GM18951 (cell line): ENCODE results near the gene SEPTIN3.

Source experiments
- POLR2A ChIP-seq: IDR thresholded peaks from 4 replicates; pipeline ENCODE4 v1.6.1; 2011; ENCODE audit warnings: mild to moderate bottlenecking; ENCODE audit not compliant: insufficient read length, insufficient read depth; ENCODE audit errors: extremely low read depth
- in situ Hi-C: fragments of 300-500 bp; cut with MboI; formaldehyde crosslinking; loops from one replicate; pipeline ENCODE4 v1.12.0; 2022; ENCODE audit warnings: low sequenced_read_pairs, mixed read lengths, inconsistent platforms; ENCODE audit not compliant: unreplicated experiment

SEPTIN3 gene

DNA sequence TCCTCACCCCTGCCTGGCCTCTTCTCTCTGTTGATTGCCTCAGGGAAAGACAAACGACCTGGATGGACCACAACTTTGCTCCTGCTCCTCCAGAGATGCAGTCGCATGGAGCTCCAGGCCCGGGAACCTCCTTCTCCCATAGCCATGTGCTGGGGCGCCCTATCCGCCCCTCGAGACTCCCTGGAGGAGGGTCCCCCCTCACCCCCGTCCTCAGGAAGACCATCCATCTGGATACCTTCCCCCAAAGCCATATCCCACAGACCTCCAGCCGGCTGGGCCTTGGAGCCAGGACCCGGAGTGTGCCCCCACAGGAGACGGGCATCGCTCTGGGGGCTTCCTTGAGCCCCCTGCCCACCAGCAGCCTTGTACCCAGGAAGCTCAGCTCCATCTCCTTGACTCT, 2.2 kb downstream of the SEPTIN3 start:
- in situ Hi-C loops = loop anchor here (25.0 kb wide), 1 partner anchor 116 kb away; the partner anchor contains the start of genes NDUFA6 and SMDT1
- TF ChIP-seq POLR2A = no peak

DNA sequence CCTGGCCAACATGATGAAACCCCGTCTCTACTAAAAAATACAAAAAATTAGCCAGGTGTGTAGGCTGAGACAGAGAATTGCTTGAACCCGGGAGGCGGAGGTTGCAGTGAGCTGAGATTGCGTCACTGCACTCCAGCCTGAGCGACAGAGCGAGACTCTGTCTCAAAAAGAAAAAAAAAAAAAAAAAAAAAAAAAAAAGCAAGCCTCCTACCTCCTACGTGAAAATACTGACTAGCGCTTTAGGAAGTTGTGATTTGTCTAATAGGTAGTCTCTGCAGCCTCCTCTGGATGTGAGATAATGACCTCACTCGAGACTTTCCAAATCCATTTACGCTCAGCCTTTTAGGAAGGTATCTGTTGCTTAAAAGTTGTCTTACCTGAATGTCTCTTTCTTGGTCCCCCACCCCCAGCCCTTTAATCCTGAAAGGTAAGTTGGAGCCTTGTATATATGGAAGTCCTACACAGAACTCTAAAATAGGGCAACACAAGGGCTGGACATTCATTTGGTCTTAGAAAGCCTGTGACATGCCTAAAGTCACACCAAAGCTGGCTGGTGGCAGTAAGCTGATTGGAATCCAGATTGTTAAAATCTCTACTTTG, 5.5 kb downstream of the SEPTIN3 start:
- TF ChIP-seq POLR2A = no peak
- in situ Hi-C loops = loop anchor here (25.0 kb wide), 1 partner anchor 113 kb away; the partner anchor contains the start of genes NDUFA6 and SMDT1

DNA sequence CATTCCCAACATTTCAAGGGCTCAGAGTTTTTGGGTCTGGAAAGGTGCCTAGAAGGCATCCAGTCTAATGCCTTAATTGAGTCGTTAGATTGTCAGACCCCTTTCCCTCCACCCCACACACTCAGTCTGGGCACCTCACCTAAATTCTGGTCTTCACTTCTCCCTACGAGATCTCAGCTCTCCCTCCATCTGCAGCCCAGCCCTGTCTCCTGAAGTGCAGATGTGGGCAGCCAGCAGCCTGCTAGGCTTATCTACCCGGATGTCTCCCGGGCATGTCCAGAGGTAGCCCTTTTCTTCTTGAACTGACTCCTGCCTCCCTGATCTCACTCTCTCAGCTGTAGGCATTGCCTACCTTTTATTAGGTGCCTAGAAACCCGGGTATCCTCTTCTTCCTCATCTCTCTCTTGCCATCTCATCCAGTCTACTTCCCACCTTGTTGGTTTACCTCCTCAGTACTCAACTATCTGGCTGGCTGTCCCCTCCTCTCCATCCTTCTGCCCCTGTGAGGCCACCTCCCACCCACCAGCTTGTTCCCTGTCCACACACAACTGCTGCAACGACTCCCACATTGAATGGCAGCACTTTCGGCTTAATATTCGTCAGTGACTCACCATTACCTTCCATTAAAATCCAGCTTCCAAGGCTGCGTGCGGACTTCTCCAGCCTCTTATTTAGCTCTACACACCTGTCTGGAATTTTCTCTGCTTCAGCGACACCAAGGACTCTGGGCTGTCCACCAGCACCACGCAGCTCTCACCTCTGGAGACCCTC, 6.2 kb downstream of the SEPTIN3 start:
- in situ Hi-C loops = no loop called here
- TF ChIP-seq POLR2A = no peak

DNA sequence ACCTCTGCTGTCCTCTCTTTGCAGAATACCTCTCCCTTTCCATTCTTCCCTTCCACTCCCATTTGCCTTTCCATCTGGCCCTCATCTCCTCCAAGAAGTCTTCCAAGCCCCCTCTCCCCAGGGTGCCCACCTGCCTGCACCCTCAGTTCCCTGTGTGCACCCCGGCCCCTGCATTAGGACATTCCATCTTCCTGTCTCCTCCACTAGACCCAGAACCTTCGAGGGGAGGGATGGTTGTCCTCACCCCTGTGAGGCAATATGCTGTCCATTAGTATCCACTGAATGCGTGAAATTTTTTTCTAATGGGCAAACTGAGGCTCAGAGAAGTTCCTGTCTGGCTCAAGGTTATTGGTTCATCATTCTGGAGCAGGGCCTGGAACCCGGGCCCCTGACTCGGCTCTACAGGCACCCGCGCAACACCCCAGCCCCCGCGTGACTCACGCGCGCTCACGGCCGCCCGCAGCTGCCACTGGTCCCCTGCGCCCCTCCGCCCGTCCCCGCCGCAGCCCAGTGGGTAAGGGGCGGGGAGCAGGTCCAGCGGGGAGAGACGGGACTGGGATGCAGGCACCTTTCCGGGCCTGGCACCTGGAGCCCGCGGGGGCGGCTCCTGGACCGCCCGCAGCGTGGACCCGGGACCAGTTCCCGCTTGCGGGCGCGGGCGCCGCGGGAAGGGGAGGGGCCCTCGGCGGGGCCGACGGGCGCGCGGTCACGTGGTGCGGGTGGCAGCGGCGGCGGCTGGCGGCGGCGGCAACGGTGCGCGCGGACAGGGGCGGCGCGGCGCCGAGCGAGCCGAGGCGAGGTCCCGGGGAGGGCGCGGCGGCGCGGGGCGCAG, 7.0 kb downstream of the SEPTIN3 start:
- in situ Hi-C loops = no loop called here
- no peak for TF ChIP-seq POLR2A

DNA sequence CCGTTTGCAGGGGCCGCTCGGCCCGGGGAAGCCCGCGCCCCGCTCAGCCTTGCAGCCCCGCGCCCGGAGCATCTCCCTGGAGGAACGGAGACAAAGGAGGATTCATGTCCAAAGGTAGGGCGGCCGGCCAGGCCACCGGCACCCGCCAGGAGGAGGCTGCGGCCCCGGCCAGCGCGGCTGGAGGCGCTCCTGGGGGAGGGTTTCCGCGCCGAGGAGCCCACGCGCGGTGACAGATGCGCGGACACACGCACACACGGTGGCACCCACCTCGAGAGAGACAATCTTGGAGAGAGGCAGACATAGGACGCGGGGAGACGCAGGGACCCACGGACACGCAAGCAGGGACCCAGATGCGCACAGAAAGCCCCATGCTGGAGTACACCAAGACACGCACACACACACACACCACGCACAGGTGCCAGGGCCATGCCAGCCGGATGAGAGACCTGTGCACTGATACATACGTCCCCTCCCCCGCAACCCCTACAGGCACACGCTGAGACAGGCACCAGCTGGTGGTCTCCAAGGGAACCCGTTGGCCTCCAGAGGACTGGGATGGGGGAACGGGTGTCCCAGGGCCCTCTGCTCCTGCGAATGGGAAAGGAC, 7.8 kb downstream of the SEPTIN3 start:
- in situ Hi-C loops = no loop called here
- TF ChIP-seq POLR2A = no peak

DNA sequence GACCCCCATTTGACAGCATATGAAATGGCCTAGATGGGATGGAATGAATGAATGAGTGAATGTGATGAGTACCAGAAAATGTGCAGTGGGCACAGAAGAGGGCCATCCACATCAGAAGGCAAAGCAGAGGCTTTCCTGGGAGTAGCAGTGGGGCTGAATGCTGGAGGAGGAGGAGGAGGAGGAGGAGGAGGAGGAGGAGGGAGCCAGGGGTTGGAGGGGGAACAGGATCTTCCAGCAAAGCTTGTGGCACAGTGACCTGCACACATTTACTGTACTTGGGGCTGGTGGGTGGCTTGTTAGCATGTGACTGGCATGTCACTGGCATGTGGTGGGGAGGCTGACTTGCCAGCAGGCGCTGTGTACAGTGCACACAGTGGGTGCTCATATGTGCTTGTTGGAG, 9.5 kb downstream of the SEPTIN3 start:
- in situ Hi-C loops = no loop called here
- no peak for TF ChIP-seq POLR2A

DNA sequence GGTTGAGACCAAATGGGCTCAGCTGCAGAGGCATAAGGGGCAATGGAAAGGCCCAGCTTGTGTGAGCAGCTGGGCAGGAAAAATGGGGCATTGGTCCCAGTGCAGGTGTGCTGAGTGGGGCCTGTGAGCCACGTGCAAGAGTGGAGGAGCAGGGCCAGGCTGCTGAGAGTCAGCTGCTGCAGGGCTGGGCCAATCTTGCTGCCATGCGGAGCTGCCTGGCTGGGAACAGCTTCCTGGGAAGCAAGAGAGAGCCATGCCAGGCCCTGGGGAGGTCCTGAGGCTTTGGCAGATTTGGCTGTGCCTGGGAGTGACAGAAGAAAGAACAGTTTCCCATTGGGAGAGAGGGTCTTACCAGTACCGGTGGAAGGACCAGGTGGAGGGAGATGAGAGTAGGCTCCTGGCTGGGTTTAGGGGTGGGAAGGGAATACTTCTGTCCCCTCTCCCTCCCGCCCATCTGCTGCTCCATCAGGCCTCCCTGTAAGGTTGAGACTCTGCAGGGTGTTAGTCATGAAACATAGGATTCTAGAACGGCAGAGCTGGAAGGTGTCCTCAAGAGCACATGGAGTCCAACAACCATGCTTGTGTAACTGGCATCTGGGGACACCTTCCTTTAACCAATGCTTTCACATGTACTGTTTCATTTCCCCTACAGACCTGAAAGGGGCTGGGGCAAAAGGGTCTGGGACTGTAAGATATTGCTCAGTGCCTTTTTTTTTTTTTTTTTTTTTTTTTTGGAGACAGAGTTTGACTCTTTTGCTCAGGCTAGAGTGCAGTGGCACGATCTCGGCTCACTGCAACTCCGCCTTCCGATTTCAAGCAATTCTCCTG, 10.4 kb downstream of the SEPTIN3 start:
- no peak for TF ChIP-seq POLR2A
- in situ Hi-C loops = no loop called here

DNA sequence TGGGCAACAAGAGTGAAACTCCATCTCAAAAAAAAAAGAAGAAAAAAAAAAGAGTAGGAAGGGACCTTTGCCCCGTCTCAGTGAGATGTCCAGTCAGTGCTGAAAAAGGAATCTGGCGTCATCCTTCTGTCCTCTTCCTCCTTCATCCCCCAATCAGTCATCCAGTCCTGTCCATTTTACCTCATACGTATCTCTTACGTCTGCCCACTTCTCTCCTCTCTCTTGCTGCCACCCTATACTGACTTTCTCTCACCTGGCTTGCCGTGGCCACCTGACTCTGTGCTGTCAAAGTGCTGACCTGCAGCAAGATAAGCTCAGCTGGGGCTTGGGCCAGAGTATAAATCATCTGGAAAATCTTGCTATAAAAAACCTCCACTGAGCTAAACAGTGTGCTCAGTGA, 13.6 kb downstream of the SEPTIN3 start:
- TF ChIP-seq POLR2A = no peak
- in situ Hi-C loops = no loop called here

DNA sequence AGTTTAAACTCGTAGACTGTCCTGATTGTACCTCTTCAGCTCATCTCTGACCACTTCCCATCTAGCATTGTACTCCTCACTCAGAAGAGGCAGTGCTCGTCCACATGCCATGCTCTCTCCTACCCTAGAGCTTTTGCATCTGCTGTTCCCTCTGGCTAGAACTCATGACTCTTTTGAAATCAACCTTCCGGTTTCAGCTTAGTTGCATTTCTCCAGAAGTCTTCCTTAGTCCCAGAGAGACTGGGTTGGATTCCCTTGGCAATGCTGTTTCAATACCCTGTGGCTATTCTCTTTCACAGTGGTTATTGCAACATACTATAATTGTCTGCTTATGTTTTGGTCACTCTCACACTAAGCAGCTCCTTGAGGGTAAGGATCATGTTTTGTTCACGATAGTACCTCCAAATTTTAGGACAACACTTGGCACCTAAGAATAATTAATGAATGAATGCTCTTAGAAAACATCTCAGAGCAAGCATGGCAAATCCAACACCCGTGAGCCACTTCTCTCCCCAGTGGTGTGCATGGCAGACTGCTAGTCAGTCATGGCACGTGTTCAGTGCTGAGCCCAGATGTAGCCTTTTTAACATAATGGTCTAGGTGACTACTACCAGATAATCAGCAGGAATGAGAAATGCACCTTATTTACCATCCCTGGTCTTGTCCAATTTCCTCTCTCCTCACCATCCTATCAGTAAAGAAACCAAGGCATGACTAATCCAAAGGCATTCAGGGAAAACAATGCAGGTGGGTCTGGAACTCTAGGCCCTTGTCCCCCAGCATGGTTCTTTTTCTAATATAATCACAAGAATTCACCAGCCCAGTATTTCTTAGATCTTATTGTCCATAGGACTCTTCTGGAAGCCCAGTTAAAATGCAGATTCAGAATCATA, 14.5 kb downstream of the SEPTIN3 start:
- TF ChIP-seq POLR2A = no peak
- in situ Hi-C loops = no loop called here

DNA sequence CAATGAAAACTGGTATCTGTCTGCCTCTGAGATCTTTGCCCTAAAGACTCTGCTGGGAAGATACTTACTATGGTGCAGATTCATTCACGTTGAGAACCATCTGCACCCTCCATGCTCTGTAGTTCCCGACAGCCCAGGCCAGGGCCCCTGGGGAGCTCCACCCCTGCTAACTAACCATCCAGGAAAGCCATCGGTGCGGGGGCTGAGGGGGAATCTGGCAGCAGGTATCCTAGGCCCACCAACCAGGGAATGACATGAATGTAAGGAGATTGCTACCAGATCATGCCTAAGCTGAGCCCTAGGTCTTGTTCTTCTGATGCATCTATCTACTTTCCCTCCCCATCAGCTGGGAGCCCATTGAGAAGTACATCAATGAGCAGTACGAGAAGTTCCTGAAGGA, 18.0 kb downstream of the SEPTIN3 start:
- in situ Hi-C loops = no loop called here
- no peak for TF ChIP-seq POLR2A

DNA sequence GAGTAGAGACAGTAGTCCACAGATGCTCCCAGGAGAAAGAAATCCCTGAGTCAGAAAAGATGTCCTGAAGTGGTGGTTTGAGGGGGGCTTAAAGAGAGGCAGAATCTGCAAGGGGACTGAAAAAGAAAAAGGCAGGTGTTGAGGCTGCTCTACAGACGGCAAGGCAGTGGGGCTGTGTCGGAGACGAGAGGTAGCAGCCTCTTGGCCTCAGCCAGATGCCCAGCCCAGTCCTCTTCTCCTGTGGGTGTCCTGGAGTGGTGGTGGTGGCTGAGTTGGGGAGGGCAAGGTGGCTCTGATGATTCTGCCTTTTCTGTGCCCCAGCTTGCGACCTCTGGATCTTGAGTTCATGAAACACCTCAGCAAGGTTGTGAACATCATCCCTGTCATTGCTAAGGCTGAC, 20.0 kb downstream of the SEPTIN3 start:
- in situ Hi-C loops = no loop called here
- TF ChIP-seq POLR2A = no peak
